ENCODE data around the gene TMEM140. TPM values are rescaled to one million over a fixed set of nuclear protein-coding genes. Genes with fewer than 3 reads are reported as not detected.
A peak's percentile ranks its signal among the peaks of the same experiment; 100 is the strongest.

TMEM140 gene
- total and polyA plus RNA-seq, 8 donors: 2.7 to 14.3 (median 4.7) TPM

- Histone ChIP-seq H3K36me3 (peaks cover 0 to 27% (median 0%) of the 10 kb centered on the region in 3 donors), H3K4me3 (no peak overlapping the region), H3K9me3 (no peaks in the 10 kb centered on the region), H3K27ac (no peak overlapping the region), H3K4me1 (peaks cover 0 to 25% (median 6%) of the 10 kb centered on the region in 3 donors), H3K27me3 (no peaks in the 10 kb centered on the region)
- ATAC-seq (no peak), FAIRE-seq (no peak), DNase-seq (no peak)
- intact Hi-C loops (cut with DNase I): loop anchor here in 2 of 3 donors (10.0 kb wide), 2 partner anchors 168 to 178 kb away; partner anchors contain the start of gene AGBL3 (in 1 of the 2)
- WGBS, 2 donors: 91 to 97% methylated on average over 2 of the region's 2 CpGs
- TF ChIP-seq CTCF (IDR thresholded peaks at IDR 0.05): no peak
These were observed 14.6 kb downstream of the TMEM140 start for GRCh38 chr7:135162382-135163001.

- 85 to 86% methylated on average over 18 of the region's 18 CpGs for WGBS, 2 donors
- ATAC-seq: peak in 3 of 4 donors; percentile 5 to 21 (median 19)
- Histone ChIP-seq H3K27me3 (no peaks in the 10 kb centered on the region), H3K36me3 (peaks cover 0 to 28% (median 0%) of the 10 kb centered on the region in 3 donors), H3K4me3 (no peak overlapping the region), H3K27ac (no peak overlapping the region), H3K9me3 (no peaks in the 10 kb centered on the region), H3K4me1 (peaks cover 5 to 41% (median 18%) of the 10 kb centered on the region in 3 donors)
- no peak for FAIRE-seq
- TF ChIP-seq CTCF (IDR thresholded peaks at IDR 0.05): no peak
- DNase-seq: peak in 2 of 6 donors; percentile 35 to 71
- intact Hi-C loops (cut with DNase I): loop anchor here in 2 of 3 donors (10.0 kb wide), 2 partner anchors 170 to 180 kb away; partner anchors contain the start of gene AGBL3 (in 1 of the 2)
These were observed 16.6 kb downstream of the TMEM140 start for GRCh38 chr7:135164357-135165061.

GRCh38 chr7:135165862-135166261 lies 18.0 kb downstream of the TMEM140 start:
- Histone ChIP-seq H3K4me1 (peaks cover 5 to 27% (median 13%) of the 10 kb centered on the region in 3 donors), H3K4me3 (no peak overlapping the region), H3K36me3 (peaks cover 0 to 28% (median 0%) of the 10 kb centered on the region in 3 donors), H3K27me3 (no peaks in the 10 kb centered on the region), H3K9me3 (no peaks in the 10 kb centered on the region), H3K27ac (peak overlapping the region in 1 of 4 donors; percentile 22)
- FAIRE-seq: no peak
- 79 to 80% methylated on average over 4 of the region's 4 CpGs for WGBS, 2 donors
- DNase-seq: no peak
- TF ChIP-seq CTCF (IDR thresholded peaks at IDR 0.05): no peak
- no peak for ATAC-seq
- intact Hi-C loops (cut with DNase I): loop anchor here in 2 of 3 donors (10.0 kb wide), 2 partner anchors 171 to 181 kb away; partner anchors contain the start of gene AGBL3 (in 1 of the 2)

GRCh38 chr7:135166338-135166990 lies 18.6 kb downstream of the TMEM140 start:
- H3K27ac ChIP-seq: peak overlapping the region in 1 of 4 donors; percentile 22
- H3K9me3 ChIP-seq: no peaks in the 10 kb centered on the region
- 87 to 88% methylated on average over 18 of the region's 18 CpGs for WGBS, 2 donors
- H3K27me3 ChIP-seq: no peaks in the 10 kb centered on the region
- intact Hi-C loops (cut with DNase I): loop anchor here in 2 of 3 donors (10.0 kb wide), 2 partner anchors 172 to 182 kb away; partner anchors contain the start of gene AGBL3 (in 1 of the 2)
- peaks cover 5 to 21% (median 13%) of the 10 kb centered on the region in 3 donors for H3K4me1 ChIP-seq
- FAIRE-seq (no peak), DNase-seq (peak in 1 of 6 donors; percentile 9), ATAC-seq (no peak)
- H3K4me3 ChIP-seq: no peak overlapping the region
- no peak for TF ChIP-seq CTCF (IDR thresholded peaks at IDR 0.05)
- H3K36me3 ChIP-seq: peaks cover 0 to 28% (median 0%) of the 10 kb centered on the region in 3 donors
